ENCODE results near the gene DNAJC10.
"Not testable (repeated sequence)": the region's sequence is repeated elsewhere in the genome, so short reads cannot be mapped to it uniquely, and the experiment has no call there.

DNAJC10 gene

GRCh38 chr2:182715892-182716649 is at the start of gene DNAJC10:
TSS of gene DNAJC10 (plus strand) at chr2:182716257. CDS start at chr2:182718087, 1,830 bp downstream.
- DNase-seq = peak; percentile 89

- no peak for DNase-seq
Observed at GRCh38 chr2:182666674-182667314, 49.3 kb upstream of the DNAJC10 start.

GRCh38 chr2:182667315-182667695 is 48.8 kb upstream of the DNAJC10 start:
- no peak for DNase-seq

- DNase-seq = no peak
Observed at GRCh38 chr2:182668671-182669070, 47.4 kb upstream of the DNAJC10 start.

- DNase-seq = no peak
Observed at GRCh38 chr2:182672466-182673165, 43.4 kb upstream of the DNAJC10 start.

GRCh38 chr2:182680837-182681236 is 35.2 kb upstream of the DNAJC10 start:
- DNase-seq = no peak

- no peak for DNase-seq
Observed at GRCh38 chr2:182682210-182682609, 33.8 kb upstream of the DNAJC10 start.

- no peak for DNase-seq
Observed at GRCh38 chr2:182685559-182685958, 30.5 kb upstream of the DNAJC10 start.

GRCh38 chr2:182686763-182687162 is 29.3 kb upstream of the DNAJC10 start:
- DNase-seq = not testable (repeated sequence)

- no peak for DNase-seq
Observed at GRCh38 chr2:182694189-182694588, 21.9 kb upstream of the DNAJC10 start.

- DNase-seq = no peak
Observed at GRCh38 chr2:182695776-182696175, 20.3 kb upstream of the DNAJC10 start.

- DNase-seq = no peak
Observed at GRCh38 chr2:182698671-182699070, 17.4 kb upstream of the DNAJC10 start.

- no peak for DNase-seq
Observed at GRCh38 chr2:182705761-182706160, 10.3 kb upstream of the DNAJC10 start.

GRCh38 chr2:182706751-182707150 is 9.3 kb upstream of the DNAJC10 start:
- DNase-seq = no peak

- DNase-seq = no peak
Observed at GRCh38 chr2:182713601-182714000, 2.5 kb upstream of the DNAJC10 start.

- DNase-seq = no peak
Observed at GRCh38 chr2:182715121-182715891, 751 bp upstream of the DNAJC10 start.

- DNase-seq = no peak
Observed at GRCh38 chr2:182716650-182716979, 558 bp downstream of the DNAJC10 start.

GRCh38 chr2:182717416-182717815 is 1.4 kb downstream of the DNAJC10 start:
- no peak for DNase-seq

GRCh38 chr2:182717816-182718215 is 1.8 kb downstream of the DNAJC10 start:
- no peak for DNase-seq

GRCh38 chr2:182718459-182718858 is 2.4 kb downstream of the DNAJC10 start:
- no peak for DNase-seq

GRCh38 chr2:182719116-182719515 is 3.1 kb downstream of the DNAJC10 start:
- DNase-seq = not testable (repeated sequence)

GRCh38 chr2:182724656-182725055 is 8.6 kb downstream of the DNAJC10 start:
- no peak for DNase-seq

- DNase-seq = no peak
Observed at GRCh38 chr2:182726473-182726872, 10.4 kb downstream of the DNAJC10 start.
